Effector CD8-positive, alpha-beta T cell (primary cell): ENCODE measurements around the gene NFIC.

Experiments
- DNase-seq: peaks from one replicate; lab custom pipeline; 2025; lab: John Stamatoyannopoulos, UW

NFIC gene

GRCh38 chr19:3510727-3511126 is 144.3 kb downstream of the NFIC start:
- no peak for DNase-seq

GRCh38 chr19:3511506-3512251 is 145.3 kb downstream of the NFIC start:
- DNase-seq = no peak

GRCh38 chr19:3512562-3513228 is 146.3 kb downstream of the NFIC start:
- no peak for DNase-seq

GRCh38 chr19:3513229-3514140 is 147.1 kb downstream of the NFIC start:
- DNase-seq = no peak

GRCh38 chr19:3514930-3515329 is 148.5 kb downstream of the NFIC start:
- no peak for DNase-seq

- no peak for DNase-seq
Measured at GRCh38 chr19:3515891-3516422, 149.6 kb downstream of the NFIC start.

- no peak for DNase-seq
Measured at GRCh38 chr19:3516675-3517207, 150.4 kb downstream of the NFIC start.

- DNase-seq = no peak
Measured at GRCh38 chr19:3517638-3518037, 151.3 kb downstream of the NFIC start.

- DNase-seq = no peak
Measured at GRCh38 chr19:3518255-3518654, 151.9 kb downstream of the NFIC start.

GRCh38 chr19:3518659-3519058 is 152.3 kb downstream of the NFIC start:
- DNase-seq = no peak
